Osteoblast (primary cell): Measurements from ENCODE around the gene PPP1R3D. TPM values are rescaled to one million over a fixed set of nuclear protein-coding genes. Genes with fewer than 3 reads are reported as not detected.
"Not testable (repeated sequence)": the region's sequence is repeated elsewhere in the genome, so short reads cannot be mapped to it uniquely, and the experiment has no call there.

Source experiments
- DNase-seq: peaks from one replicate; pipeline ENCODE4 v3.0.0; 2011; ENCODE audit warnings: low spot score, mixed read lengths; ENCODE audit not compliant: insufficient read length; ENCODE audit errors: missing footprints
- H2AFZ ChIP-seq: 2 replicates; pipeline ENCODE4 v1.6.0; 2011; ENCODE audit warnings: mild to moderate bottlenecking, low read length
- H3K27ac ChIP-seq: 2 replicates; pipeline ENCODE4 v1.5.1; 2011; ENCODE audit warnings: mild to moderate bottlenecking, low read depth, low read length, moderate library complexity
- H3K27me3 ChIP-seq: 2 replicates; pipeline ENCODE4 v1.6.0; 2012; ENCODE audit warnings: mild to moderate bottlenecking, control low read depth, inconsistent platforms, low read length, moderate library complexity; ENCODE audit not compliant: insufficient read depth
- H3K36me3 ChIP-seq: 2 replicates; pipeline ENCODE4 v1.5.1; 2011; ENCODE audit warnings: mild to moderate bottlenecking, low read length, control low read depth, moderate library complexity; ENCODE audit not compliant: insufficient read depth
- H3K4me1 ChIP-seq: 2 replicates; pipeline ENCODE4 v1.5.1; 2011; ENCODE audit warnings: mild to moderate bottlenecking, low read length, control low read depth, moderate library complexity; ENCODE audit not compliant: insufficient read depth
- H3K4me2 ChIP-seq: 2 replicates; pipeline ENCODE4 v1.6.0; 2011; ENCODE audit warnings: mild to moderate bottlenecking, low read length; ENCODE audit not compliant: insufficient read depth
- H3K4me3 ChIP-seq: fragments of 200-600 bp; sonication (generic); 3 replicates; pipeline ENCODE4 v1.5.1; 2012; ENCODE audit warnings: mild to moderate bottlenecking, low read length, inconsistent platforms; ENCODE audit not compliant: insufficient read depth
- H3K79me2 ChIP-seq: 2 replicates; pipeline ENCODE4 v1.6.0; 2012; ENCODE audit warnings: mild to moderate bottlenecking, low read length, control low read depth, inconsistent platforms; ENCODE audit not compliant: insufficient read depth
- H3K9me3 ChIP-seq: 2 replicates; pipeline ENCODE4 v1.5.1; 2011; ENCODE audit warnings: low read depth, low read length, control low read depth
- H4K20me1 ChIP-seq: 2 replicates; pipeline ENCODE4 v1.6.0; 2012; ENCODE audit warnings: mild to moderate bottlenecking, low read length, control low read depth; ENCODE audit not compliant: insufficient read depth
- total RNA-seq: library from RNA; depleted of rRNA; stranded (reverse); fragments of >200 nt; gene quantifications from 2 replicates; pipeline ENCODE4 v1.2.3, GENCODE V29; 2012
- TF ChIP-seq, protein P1 (sequence below): IDR thresholded peaks from 2 replicates; pipeline ENCODE4 v1.5.1; 2011; ENCODE audit warnings: mild to moderate bottlenecking, low read depth, low read length, moderate library complexity; ENCODE audit errors: extremely low read depth

The PPP1R3D gene
- total RNA-seq, 1 donor, result 8.0 TPM

DNA sequence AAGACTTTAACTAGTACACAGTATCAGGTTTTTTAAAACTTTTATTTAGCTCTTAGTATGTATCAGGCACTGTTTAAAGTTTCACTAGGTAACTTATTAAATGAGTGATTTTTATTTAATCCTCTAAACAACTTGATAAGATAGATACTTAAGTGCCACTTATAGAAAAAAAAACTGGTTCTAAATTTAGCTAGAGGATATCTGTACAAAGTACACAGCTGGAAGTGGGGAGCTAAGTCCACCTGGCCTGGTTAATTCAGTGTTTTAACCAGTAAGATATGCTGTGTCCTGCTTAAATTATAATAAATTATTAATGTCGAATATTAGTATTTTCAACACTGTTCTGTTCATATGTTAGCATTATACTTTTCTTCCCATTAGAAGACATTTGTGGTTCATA lies 44.2 kb downstream of the PPP1R3D start:
- no peak overlapping the region for H3K27ac ChIP-seq
- no peaks in the 10 kb centered on the region for H3K9me3 ChIP-seq
- no peak overlapping the region for H3K4me3 ChIP-seq
- no peak for DNase-seq
- H3K4me2 ChIP-seq, result no peak overlapping the region
- H4K20me1 ChIP-seq, result no peaks in the 10 kb centered on the region
- no peaks in the 10 kb centered on the region for H3K27me3 ChIP-seq
- H3K4me1 ChIP-seq, result no peaks in the 10 kb centered on the region
- H3K36me3 ChIP-seq, result no peaks in the 10 kb centered on the region
- no peak overlapping the region for H2AFZ ChIP-seq
- TF ChIP-seq, protein P1, sequence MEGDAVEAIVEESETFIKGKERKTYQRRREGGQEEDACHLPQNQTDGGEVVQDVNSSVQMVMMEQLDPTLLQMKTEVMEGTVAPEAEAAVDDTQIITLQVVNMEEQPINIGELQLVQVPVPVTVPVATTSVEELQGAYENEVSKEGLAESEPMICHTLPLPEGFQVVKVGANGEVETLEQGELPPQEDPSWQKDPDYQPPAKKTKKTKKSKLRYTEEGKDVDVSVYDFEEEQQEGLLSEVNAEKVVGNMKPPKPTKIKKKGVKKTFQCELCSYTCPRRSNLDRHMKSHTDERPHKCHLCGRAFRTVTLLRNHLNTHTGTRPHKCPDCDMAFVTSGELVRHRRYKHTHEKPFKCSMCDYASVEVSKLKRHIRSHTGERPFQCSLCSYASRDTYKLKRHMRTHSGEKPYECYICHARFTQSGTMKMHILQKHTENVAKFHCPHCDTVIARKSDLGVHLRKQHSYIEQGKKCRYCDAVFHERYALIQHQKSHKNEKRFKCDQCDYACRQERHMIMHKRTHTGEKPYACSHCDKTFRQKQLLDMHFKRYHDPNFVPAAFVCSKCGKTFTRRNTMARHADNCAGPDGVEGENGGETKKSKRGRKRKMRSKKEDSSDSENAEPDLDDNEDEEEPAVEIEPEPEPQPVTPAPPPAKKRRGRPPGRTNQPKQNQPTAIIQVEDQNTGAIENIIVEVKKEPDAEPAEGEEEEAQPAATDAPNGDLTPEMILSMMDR, result no peak
- H3K79me2 ChIP-seq, result no peaks in the 10 kb centered on the region

DNA sequence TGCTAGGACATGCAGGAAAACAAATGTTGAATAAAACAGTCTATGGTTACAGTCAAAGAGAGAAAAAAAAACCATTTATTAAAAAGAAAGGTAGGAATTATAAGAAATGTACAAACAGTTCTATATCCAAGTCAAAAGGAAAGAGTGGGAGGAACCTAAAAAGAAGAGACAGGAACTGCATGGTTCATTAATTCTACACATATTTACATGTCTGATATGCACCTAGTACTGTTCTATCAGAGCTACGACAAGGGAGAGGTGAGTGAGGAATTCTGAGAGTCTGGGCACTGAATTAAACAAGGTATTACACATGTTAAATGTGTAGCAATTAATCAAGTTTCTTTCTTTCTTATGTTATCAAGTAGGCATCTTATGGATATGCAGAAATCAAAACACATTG lies 48.5 kb downstream of the PPP1R3D start:
- H3K36me3 ChIP-seq, result no peaks in the 10 kb centered on the region
- no peak overlapping the region for H3K4me2 ChIP-seq
- no peaks in the 10 kb centered on the region for H4K20me1 ChIP-seq
- TF ChIP-seq, protein P1, result no peak
- H3K4me1 ChIP-seq, result no peaks in the 10 kb centered on the region
- no peaks in the 10 kb centered on the region for H3K27me3 ChIP-seq
- no peaks in the 10 kb centered on the region for H3K9me3 ChIP-seq
- no peak overlapping the region for H3K27ac ChIP-seq
- no peak overlapping the region for H2AFZ ChIP-seq
- H3K4me3 ChIP-seq, result no peak overlapping the region
- H3K79me2 ChIP-seq, result no peaks in the 10 kb centered on the region
- DNase-seq, result no peak

DNA sequence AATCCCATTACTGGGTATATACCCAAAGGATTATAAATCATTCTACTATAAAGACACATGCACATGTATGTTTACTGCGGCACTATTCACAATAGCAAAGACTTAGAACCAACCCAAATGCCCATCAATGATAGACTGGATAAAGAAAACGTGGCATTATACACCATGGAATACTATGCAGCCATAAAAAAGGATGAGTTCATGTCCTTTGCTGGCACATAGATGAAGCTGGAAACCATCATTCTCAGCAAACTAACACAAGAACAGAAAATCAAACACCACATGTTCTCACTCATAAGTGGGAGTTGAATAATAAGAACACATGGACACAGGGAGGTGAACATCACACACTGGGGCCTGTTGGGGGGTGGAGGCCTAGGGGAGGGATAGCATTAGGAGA lies 50.1 kb downstream of the PPP1R3D start:
- H3K9me3 ChIP-seq, DNase-seq, H3K79me2 ChIP-seq, H2AFZ ChIP-seq, H3K4me3 ChIP-seq, H3K36me3 ChIP-seq, H3K4me1 ChIP-seq, H3K27ac ChIP-seq, H3K27me3 ChIP-seq, H3K4me2 ChIP-seq, H4K20me1 ChIP-seq: not testable (repeated sequence)

DNA sequence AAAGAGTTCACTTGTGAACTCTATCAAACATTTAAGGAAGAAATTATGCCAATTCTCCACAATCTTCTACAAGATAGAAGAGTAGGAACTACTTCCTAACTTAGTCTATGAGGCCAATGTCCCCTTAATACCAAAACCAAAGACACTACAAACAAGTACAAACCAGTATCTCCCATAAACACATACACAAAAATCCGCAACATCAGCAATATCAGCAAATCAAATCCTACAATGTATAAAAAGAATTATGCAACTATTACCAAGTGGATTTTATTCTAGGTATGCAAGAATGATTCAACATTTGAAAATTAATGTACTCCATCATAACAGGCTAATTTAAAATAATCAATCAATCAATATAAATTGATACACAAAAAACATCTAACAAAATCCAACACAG lies 52.1 kb downstream of the PPP1R3D start:
- H3K79me2 ChIP-seq, result no peaks in the 10 kb centered on the region
- H3K27me3 ChIP-seq, result no peaks in the 10 kb centered on the region
- H3K27ac ChIP-seq, result no peak overlapping the region
- TF ChIP-seq, protein P1, result no peak
- H3K4me2 ChIP-seq, result no peak overlapping the region
- no peak for DNase-seq
- H3K9me3 ChIP-seq, result no peaks in the 10 kb centered on the region
- H3K36me3 ChIP-seq, result no peaks in the 10 kb centered on the region
- no peak overlapping the region for H2AFZ ChIP-seq
- H3K4me1 ChIP-seq, result no peaks in the 10 kb centered on the region
- H4K20me1 ChIP-seq, result no peaks in the 10 kb centered on the region
- no peak overlapping the region for H3K4me3 ChIP-seq

Other genes with a start within 250 kb of the PPP1R3D start
- gene SYCP2, start 6.7 kb downstream of the PPP1R3D start, total RNA-seq, result 0.59 and 1.4 TPM in 2 replicates
- gene FAM217B, start 84 bp upstream of the PPP1R3D start, total RNA-seq, result 5.8 and 5.9 TPM in 2 replicates
- gene CDH26, start 18.1 kb upstream of the PPP1R3D start, total RNA-seq, result under 0.01 and 0.29 TPM in 2 replicates